Measurements from ENCODE around the gene GSK3A. TPM values are rescaled to one million over a fixed set of nuclear protein-coding genes. Genes with fewer than 3 reads are reported as not detected.

GSK3A gene
- total and polyA plus RNA-seq, 2 experiments from 2014 or later: 17.7 to 40.7 TPM

- ATAC-seq (no peak), DNase-seq (ENCODE audit: low spot score) (no peak)
- no peaks in the 10 kb centered on the region; the same call in 2 of the 3 replicates for H3K9me3 Mint-ChIP-seq
- TF ChIP-seq JUNB (IDR thresholded peaks at IDR 0.05; ENCODE audit: unreplicated experiment) (no peak), CREB1 (CRISPR knock-in tag; IDR thresholded peaks at IDR 0.05; ENCODE audit: low read depth) (no peak), STAT1 (IDR thresholded peaks at IDR 0.05; ENCODE audit: unreplicated experiment) (no peak), NANOG (IDR thresholded peaks at IDR 0.05; ENCODE audit: borderline replicate concordance) (no peak), ZNF331 (CRISPR knock-in tag; IDR thresholded peaks at IDR 0.05; ENCODE audit: low read depth) (no peak), EZH2 (IDR thresholded peaks at IDR 0.05; ENCODE audit: low read depth, unreplicated experiment) (no peak), REST (IDR thresholded peaks at IDR 0.05; ENCODE audit: unreplicated experiment) (no peak), EZH2phosphoT487 (IDR thresholded peaks at IDR 0.05; ENCODE audit: unreplicated experiment) (no peak), POLR2AphosphoS5 (IDR thresholded peaks at IDR 0.05; ENCODE audit: low read depth) (no peak), ZNF114 (CRISPR knock-in tag; IDR thresholded peaks at IDR 0.05) (no peak)
- TF ChIP-seq, protein P1, sequence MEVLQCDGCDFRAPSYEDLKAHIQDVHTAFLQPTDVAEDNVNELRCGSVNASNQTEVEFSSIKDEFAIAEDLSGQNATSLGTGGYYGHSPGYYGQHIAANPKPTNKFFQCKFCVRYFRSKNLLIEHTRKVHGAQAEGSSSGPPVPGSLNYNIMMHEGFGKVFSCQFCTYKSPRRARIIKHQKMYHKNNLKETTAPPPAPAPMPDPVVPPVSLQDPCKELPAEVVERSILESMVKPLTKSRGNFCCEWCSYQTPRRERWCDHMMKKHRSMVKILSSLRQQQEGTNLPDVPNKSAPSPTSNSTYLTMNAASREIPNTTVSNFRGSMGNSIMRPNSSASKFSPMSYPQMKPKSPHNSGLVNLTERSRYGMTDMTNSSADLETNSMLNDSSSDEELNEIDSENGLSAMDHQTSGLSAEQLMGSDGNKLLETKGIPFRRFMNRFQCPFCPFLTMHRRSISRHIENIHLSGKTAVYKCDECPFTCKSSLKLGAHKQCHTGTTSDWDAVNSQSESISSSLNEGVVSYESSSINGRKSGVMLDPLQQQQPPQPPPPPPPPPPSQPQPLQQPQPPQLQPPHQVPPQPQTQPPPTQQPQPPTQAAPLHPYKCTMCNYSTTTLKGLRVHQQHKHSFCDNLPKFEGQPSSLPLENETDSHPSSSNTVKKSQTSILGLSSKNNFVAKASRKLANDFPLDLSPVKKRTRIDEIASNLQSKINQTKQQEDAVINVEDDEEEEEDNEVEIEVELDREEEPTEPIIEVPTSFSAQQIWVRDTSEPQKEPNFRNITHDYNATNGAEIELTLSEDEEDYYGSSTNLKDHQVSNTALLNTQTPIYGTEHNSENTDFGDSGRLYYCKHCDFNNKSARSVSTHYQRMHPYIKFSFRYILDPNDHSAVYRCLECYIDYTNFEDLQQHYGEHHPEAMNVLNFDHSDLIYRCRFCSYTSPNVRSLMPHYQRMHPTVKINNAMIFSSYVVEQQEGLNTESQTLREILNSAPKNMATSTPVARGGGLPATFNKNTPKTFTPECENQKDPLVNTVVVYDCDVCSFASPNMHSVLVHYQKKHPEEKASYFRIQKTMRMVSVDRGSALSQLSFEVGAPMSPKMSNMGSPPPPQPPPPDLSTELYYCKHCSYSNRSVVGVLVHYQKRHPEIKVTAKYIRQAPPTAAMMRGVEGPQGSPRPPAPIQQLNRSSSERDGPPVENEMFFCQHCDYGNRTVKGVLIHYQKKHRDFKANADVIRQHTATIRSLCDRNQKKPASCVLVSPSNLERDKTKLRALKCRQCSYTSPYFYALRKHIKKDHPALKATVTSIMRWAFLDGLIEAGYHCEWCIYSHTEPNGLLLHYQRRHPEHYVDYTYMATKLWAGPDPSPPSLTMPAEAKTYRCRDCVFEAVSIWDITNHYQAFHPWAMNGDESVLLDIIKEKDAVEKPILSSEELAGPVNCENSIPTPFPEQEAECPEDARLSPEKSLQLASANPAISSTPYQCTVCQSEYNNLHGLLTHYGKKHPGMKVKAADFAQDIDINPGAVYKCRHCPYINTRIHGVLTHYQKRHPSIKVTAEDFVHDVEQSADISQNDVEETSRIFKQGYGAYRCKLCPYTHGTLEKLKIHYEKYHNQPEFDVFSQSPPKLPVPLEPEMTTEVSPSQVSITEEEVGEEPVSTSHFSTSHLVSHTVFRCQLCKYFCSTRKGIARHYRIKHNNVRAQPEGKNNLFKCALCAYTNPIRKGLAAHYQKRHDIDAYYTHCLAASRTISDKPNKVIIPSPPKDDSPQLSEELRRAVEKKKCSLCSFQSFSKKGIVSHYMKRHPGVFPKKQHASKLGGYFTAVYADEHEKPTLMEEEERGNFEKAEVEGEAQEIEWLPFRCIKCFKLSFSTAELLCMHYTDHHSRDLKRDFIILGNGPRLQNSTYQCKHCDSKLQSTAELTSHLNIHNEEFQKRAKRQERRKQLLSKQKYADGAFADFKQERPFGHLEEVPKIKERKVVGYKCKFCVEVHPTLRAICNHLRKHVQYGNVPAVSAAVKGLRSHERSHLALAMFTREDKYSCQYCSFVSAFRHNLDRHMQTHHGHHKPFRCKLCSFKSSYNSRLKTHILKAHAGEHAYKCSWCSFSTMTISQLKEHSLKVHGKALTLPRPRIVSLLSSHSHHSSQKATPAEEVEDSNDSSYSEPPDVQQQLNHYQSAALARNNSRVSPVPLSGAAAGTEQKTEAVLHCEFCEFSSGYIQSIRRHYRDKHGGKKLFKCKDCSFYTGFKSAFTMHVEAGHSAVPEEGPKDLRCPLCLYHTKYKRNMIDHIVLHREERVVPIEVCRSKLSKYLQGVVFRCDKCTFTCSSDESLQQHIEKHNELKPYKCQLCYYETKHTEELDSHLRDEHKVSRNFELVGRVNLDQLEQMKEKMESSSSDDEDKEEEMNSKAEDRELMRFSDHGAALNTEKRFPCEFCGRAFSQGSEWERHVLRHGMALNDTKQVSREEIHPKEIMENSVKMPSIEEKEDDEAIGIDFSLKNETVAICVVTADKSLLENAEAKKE (CRISPR knock-in tag; IDR thresholded peaks at IDR 0.05): no peak
- TF ChIP-seq, protein P2, sequence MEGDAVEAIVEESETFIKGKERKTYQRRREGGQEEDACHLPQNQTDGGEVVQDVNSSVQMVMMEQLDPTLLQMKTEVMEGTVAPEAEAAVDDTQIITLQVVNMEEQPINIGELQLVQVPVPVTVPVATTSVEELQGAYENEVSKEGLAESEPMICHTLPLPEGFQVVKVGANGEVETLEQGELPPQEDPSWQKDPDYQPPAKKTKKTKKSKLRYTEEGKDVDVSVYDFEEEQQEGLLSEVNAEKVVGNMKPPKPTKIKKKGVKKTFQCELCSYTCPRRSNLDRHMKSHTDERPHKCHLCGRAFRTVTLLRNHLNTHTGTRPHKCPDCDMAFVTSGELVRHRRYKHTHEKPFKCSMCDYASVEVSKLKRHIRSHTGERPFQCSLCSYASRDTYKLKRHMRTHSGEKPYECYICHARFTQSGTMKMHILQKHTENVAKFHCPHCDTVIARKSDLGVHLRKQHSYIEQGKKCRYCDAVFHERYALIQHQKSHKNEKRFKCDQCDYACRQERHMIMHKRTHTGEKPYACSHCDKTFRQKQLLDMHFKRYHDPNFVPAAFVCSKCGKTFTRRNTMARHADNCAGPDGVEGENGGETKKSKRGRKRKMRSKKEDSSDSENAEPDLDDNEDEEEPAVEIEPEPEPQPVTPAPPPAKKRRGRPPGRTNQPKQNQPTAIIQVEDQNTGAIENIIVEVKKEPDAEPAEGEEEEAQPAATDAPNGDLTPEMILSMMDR (conservative IDR thresholded peaks at IDR 0.05; ENCODE audit: low read depth in 2 of 2): no peak
- TF ChIP-seq, protein P3, sequence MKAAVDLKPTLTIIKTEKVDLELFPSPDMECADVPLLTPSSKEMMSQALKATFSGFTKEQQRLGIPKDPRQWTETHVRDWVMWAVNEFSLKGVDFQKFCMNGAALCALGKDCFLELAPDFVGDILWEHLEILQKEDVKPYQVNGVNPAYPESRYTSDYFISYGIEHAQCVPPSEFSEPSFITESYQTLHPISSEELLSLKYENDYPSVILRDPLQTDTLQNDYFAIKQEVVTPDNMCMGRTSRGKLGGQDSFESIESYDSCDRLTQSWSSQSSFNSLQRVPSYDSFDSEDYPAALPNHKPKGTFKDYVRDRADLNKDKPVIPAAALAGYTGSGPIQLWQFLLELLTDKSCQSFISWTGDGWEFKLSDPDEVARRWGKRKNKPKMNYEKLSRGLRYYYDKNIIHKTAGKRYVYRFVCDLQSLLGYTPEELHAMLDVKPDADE (IDR thresholded peaks at IDR 0.05): no peak
- H3K4me1 Mint-ChIP-seq: peaks cover 10% of the 10 kb centered on the region
- Histone ChIP-seq H3F3A (replicated peaks; ENCODE audit: low read depth) (0 out of 2 replicates have a peak, but pooled peaks cover 13% of the 10 kb centered on the region), H3K9me2 (ENCODE audit: insufficient read depth) (no peaks in the 10 kb centered on the region), H3K4me1 (ENCODE audit: insufficient read depth) (peaks cover 16% of the 10 kb centered on the region), H3K79me2 (replicated peaks; ENCODE audit: insufficient read depth) (peaks cover 21% of the 10 kb centered on the region), H3K4me3 (no peak overlapping the region), H3K36me3 (ENCODE audit: insufficient read depth) (no peaks in the 10 kb centered on the region), H3K27me3 (ENCODE audit: insufficient read depth) (no peaks in the 10 kb centered on the region), H3K4me2 (no peak overlapping the region), H4K20me1 (replicated peaks; ENCODE audit: insufficient read depth) (peaks cover 35% of the 10 kb centered on the region; the same call in 1 of the 2 replicates), H2AFZ (no peak overlapping the region), H3K27ac (ENCODE audit: low read depth) (no peak overlapping the region)
- H3K4me3 Mint-ChIP-seq: no peak overlapping the region
- H3K36me3 Mint-ChIP-seq (ENCODE audit: low read depth): peaks cover 39% of the 10 kb centered on the region
- peaks cover 22% of the 10 kb centered on the region for H3K27me3 Mint-ChIP-seq (ENCODE audit: insufficient read depth, low read depth, poor library complexity)
- no peak overlapping the region for H3K27ac Mint-ChIP-seq
Observed at GRCh38 chr19:42239544-42240220, 2.7 kb downstream of the GSK3A start.
